Measurements from ENCODE around the gene PHF2. TPM values are rescaled to one million over a fixed set of nuclear protein-coding genes. Genes with fewer than 3 reads are reported as not detected.

The PHF2 gene
- total and polyA plus RNA-seq, 2 experiments from 2014 or later = 4.6 to 16.5 TPM

- H2AFZ ChIP-seq = no peak overlapping the region
- H3K79me2 ChIP-seq (ENCODE audit: insufficient read depth) = no peaks in the 10 kb centered on the region
- H4K20me1 ChIP-seq (ENCODE audit: insufficient read depth) = no peaks in the 10 kb centered on the region
- H3K4me3 ChIP-seq = no peak overlapping the region
- H3K9ac ChIP-seq = no peak overlapping the region
- H3K36me3 ChIP-seq (ENCODE audit: low read depth) = peaks cover 22% of the 10 kb centered on the region
- TF ChIP-seq EZH2 (IDR thresholded peaks at IDR 0.05; ENCODE audit: insufficient read depth, poor library complexity, severe bottlenecking) (no peak), EZH2phosphoT487 (IDR thresholded peaks at IDR 0.05; ENCODE audit: insufficient read depth, low read depth) (no peak)
- H3K4me1 ChIP-seq (ENCODE audit: insufficient read depth) = no peaks in the 10 kb centered on the region
- 85 to 86% methylated on average over 5 of the region's 5 CpGs for WGBS, 2 experiments (ENCODE audit: low coverage in 1 of 2, low lambda C conversion rate in 2 of 2, missing lambda C conversion rate in 2 of 2)
- no peaks in the 10 kb centered on the region for H3K9me2 ChIP-seq (ENCODE audit: insufficient read depth)
- H3F3A ChIP-seq (ENCODE audit: insufficient read depth) = peaks cover 9% of the 10 kb centered on the region
- DNase-seq = no peak
- in situ Hi-C loops (cut with MboI) = no loop called here
- H3K27ac ChIP-seq = no peak overlapping the region
- H3K27me3 ChIP-seq (replicated peaks; ENCODE audit: insufficient read depth) = no peaks in the 10 kb centered on the region
- no peak overlapping the region for H3K4me2 ChIP-seq (ENCODE audit: unreplicated experiment)
- no peaks in the 10 kb centered on the region for H3K9me3 ChIP-seq (ENCODE audit: low read depth)
Measured at GRCh38 chr9:93636667-93637066, 60.3 kb downstream of the PHF2 start.

GRCh38 chr9:93637886-93638285, 61.5 kb downstream of the PHF2 start:
- Histone ChIP-seq H2AFZ (no peak overlapping the region), H3K9me2 (ENCODE audit: insufficient read depth) (no peaks in the 10 kb centered on the region), H3K4me2 (ENCODE audit: unreplicated experiment) (no peak overlapping the region), H3K4me1 (ENCODE audit: insufficient read depth) (no peaks in the 10 kb centered on the region; the same call in 1 of the 2 replicates), H3K27ac (no peak overlapping the region), H3K36me3 (ENCODE audit: low read depth) (peaks cover 24% of the 10 kb centered on the region), H3F3A (ENCODE audit: insufficient read depth) (peaks cover 19% of the 10 kb centered on the region), H3K27me3 (replicated peaks; ENCODE audit: insufficient read depth) (no peaks in the 10 kb centered on the region), H3K9me3 (ENCODE audit: low read depth) (no peaks in the 10 kb centered on the region), H3K4me3 (no peak overlapping the region), H3K79me2 (ENCODE audit: insufficient read depth) (no peaks in the 10 kb centered on the region), H4K20me1 (ENCODE audit: insufficient read depth) (no peaks in the 10 kb centered on the region), H3K9ac (no peak overlapping the region)
- TF ChIP-seq EZH2phosphoT487 (IDR thresholded peaks at IDR 0.05; ENCODE audit: insufficient read depth, low read depth) (no peak), EZH2 (IDR thresholded peaks at IDR 0.05; ENCODE audit: insufficient read depth, poor library complexity, severe bottlenecking) (no peak)
- no peak for DNase-seq
- WGBS, 2 experiments (ENCODE audit: low coverage in 1 of 2, low lambda C conversion rate in 2 of 2, missing lambda C conversion rate in 2 of 2) = 96 to 99% methylated on average over 3 of the region's 3 CpGs
- in situ Hi-C loops (cut with MboI) = no loop called here

GRCh38 chr9:93640027-93640426, 63.6 kb downstream of the PHF2 start:
- Histone ChIP-seq H3K27ac (no peak overlapping the region), H3K36me3 (ENCODE audit: low read depth) (peaks cover 24% of the 10 kb centered on the region), H3K79me2 (ENCODE audit: insufficient read depth) (no peaks in the 10 kb centered on the region), H2AFZ (no peak overlapping the region), H3K9ac (no peak overlapping the region), H3K4me2 (ENCODE audit: unreplicated experiment) (no peak overlapping the region), H4K20me1 (ENCODE audit: insufficient read depth) (no peaks in the 10 kb centered on the region), H3K4me3 (no peak overlapping the region), H3K9me3 (ENCODE audit: low read depth) (no peaks in the 10 kb centered on the region), H3K27me3 (replicated peaks; ENCODE audit: insufficient read depth) (no peaks in the 10 kb centered on the region), H3F3A (ENCODE audit: insufficient read depth) (peaks cover 19% of the 10 kb centered on the region), H3K4me1 (ENCODE audit: insufficient read depth) (no peaks in the 10 kb centered on the region; the same call in 1 of the 2 replicates), H3K9me2 (ENCODE audit: insufficient read depth) (no peaks in the 10 kb centered on the region)
- TF ChIP-seq EZH2phosphoT487 (IDR thresholded peaks at IDR 0.05; ENCODE audit: insufficient read depth, low read depth) = no peak
- no peak for TF ChIP-seq EZH2 (IDR thresholded peaks at IDR 0.05; ENCODE audit: insufficient read depth, poor library complexity, severe bottlenecking)
- DNase-seq = no peak
- 97% methylated on average over 2 of the region's 2 CpGs for WGBS, 2 experiments (ENCODE audit: low coverage in 1 of 2, low lambda C conversion rate in 2 of 2, missing lambda C conversion rate in 2 of 2)
- in situ Hi-C loops (cut with MboI) = no loop called here

- in situ Hi-C loops (cut with MboI) = no loop called here
- H3K36me3 ChIP-seq (ENCODE audit: low read depth) = peaks cover 14% of the 10 kb centered on the region
- H3K79me2 ChIP-seq (ENCODE audit: insufficient read depth) = no peaks in the 10 kb centered on the region
- H3K4me2 ChIP-seq (ENCODE audit: unreplicated experiment) = no peak overlapping the region
- no peaks in the 10 kb centered on the region; the same call in 1 of the 2 replicates for H3K4me1 ChIP-seq (ENCODE audit: insufficient read depth)
- no peaks in the 10 kb centered on the region for H4K20me1 ChIP-seq (ENCODE audit: insufficient read depth)
- H2AFZ ChIP-seq = no peak overlapping the region
- H3K4me3 ChIP-seq = no peak overlapping the region
- H3F3A ChIP-seq (ENCODE audit: insufficient read depth) = peaks cover 19% of the 10 kb centered on the region
- DNase-seq = peak; percentile 67
- no peaks in the 10 kb centered on the region for H3K27me3 ChIP-seq (replicated peaks; ENCODE audit: insufficient read depth)
- 51 to 54% methylated on average over 5 of the region's 5 CpGs for WGBS, 2 experiments (ENCODE audit: low coverage in 1 of 2, low lambda C conversion rate in 2 of 2, missing lambda C conversion rate in 2 of 2)
- no peak overlapping the region for H3K9ac ChIP-seq
- TF ChIP-seq EZH2phosphoT487 (IDR thresholded peaks at IDR 0.05; ENCODE audit: insufficient read depth, low read depth) (no peak), EZH2 (IDR thresholded peaks at IDR 0.05; ENCODE audit: insufficient read depth, poor library complexity, severe bottlenecking) (no peak)
- H3K9me2 ChIP-seq (ENCODE audit: insufficient read depth) = no peaks in the 10 kb centered on the region
- H3K9me3 ChIP-seq (ENCODE audit: low read depth) = no peaks in the 10 kb centered on the region
- no peak overlapping the region for H3K27ac ChIP-seq
Measured at GRCh38 chr9:93642961-93643360, 66.6 kb downstream of the PHF2 start.
